ENCODE data around the gene AP3S2. TPM values are rescaled to one million over a fixed set of nuclear protein-coding genes. Genes with fewer than 3 reads are reported as not detected.

Gene AP3S2
- total and polyA plus RNA-seq, 2 of the 13 experiments (the other 11 are each of a cell fraction or from before 2014, with no cell fraction given), result 17.6 to 44.4 TPM

- no peak for TF ChIP-seq JUNB (CRISPR knock-in tag; IDR thresholded peaks at IDR 0.05; ENCODE audit: borderline replicate concordance)
- no peak for TF ChIP-seq ZNF431 (CRISPR knock-in tag; IDR thresholded peaks at IDR 0.05; ENCODE audit: borderline replicate concordance, low read depth)
- TF ChIP-seq ZEB1 (IDR thresholded peaks at IDR 0.05; ENCODE audit: insufficient replicate concordance, low read depth), result no peak
- no peak for TF ChIP-seq NCOA2 (CRISPR knock-in tag; IDR thresholded peaks at IDR 0.05)
- TF ChIP-seq PCBP2 (optimal IDR thresholded peaks at IDR 0.05; ENCODE audit: low read depth, low read length, poor library complexity, severe bottlenecking), result no peak
- TF ChIP-seq ZNF513 (CRISPR knock-in tag; conservative IDR thresholded peaks at IDR 0.05), result no peak
- peak; percentile 91 for TF ChIP-seq HIC2 (CRISPR knock-in tag; IDR thresholded peaks at IDR 0.05; ENCODE audit: low read depth)
- TF ChIP-seq RFX3 (CRISPR knock-in tag; IDR thresholded peaks at IDR 0.05), result no peak
- TF ChIP-seq ISL2 (CRISPR knock-in tag; IDR thresholded peaks at IDR 0.05), result no peak
- TF ChIP-seq, protein P1, sequence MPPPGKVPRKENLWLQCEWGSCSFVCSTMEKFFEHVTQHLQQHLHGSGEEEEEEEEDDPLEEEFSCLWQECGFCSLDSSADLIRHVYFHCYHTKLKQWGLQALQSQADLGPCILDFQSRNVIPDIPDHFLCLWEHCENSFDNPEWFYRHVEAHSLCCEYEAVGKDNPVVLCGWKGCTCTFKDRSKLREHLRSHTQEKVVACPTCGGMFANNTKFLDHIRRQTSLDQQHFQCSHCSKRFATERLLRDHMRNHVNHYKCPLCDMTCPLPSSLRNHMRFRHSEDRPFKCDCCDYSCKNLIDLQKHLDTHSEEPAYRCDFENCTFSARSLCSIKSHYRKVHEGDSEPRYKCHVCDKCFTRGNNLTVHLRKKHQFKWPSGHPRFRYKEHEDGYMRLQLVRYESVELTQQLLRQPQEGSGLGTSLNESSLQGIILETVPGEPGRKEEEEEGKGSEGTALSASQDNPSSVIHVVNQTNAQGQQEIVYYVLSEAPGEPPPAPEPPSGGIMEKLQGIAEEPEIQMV (CRISPR knock-in tag; IDR thresholded peaks at IDR 0.05; ENCODE audit: low read depth), result no peak
- no peak for TF ChIP-seq ZNF556 (CRISPR knock-in tag; IDR thresholded peaks at IDR 0.05; ENCODE audit: borderline replicate concordance)
- TF ChIP-seq TCF7L2 (IDR thresholded peaks at IDR 0.05; ENCODE audit: low read depth, low read length), result no peak
- TF ChIP-seq, protein P2, sequence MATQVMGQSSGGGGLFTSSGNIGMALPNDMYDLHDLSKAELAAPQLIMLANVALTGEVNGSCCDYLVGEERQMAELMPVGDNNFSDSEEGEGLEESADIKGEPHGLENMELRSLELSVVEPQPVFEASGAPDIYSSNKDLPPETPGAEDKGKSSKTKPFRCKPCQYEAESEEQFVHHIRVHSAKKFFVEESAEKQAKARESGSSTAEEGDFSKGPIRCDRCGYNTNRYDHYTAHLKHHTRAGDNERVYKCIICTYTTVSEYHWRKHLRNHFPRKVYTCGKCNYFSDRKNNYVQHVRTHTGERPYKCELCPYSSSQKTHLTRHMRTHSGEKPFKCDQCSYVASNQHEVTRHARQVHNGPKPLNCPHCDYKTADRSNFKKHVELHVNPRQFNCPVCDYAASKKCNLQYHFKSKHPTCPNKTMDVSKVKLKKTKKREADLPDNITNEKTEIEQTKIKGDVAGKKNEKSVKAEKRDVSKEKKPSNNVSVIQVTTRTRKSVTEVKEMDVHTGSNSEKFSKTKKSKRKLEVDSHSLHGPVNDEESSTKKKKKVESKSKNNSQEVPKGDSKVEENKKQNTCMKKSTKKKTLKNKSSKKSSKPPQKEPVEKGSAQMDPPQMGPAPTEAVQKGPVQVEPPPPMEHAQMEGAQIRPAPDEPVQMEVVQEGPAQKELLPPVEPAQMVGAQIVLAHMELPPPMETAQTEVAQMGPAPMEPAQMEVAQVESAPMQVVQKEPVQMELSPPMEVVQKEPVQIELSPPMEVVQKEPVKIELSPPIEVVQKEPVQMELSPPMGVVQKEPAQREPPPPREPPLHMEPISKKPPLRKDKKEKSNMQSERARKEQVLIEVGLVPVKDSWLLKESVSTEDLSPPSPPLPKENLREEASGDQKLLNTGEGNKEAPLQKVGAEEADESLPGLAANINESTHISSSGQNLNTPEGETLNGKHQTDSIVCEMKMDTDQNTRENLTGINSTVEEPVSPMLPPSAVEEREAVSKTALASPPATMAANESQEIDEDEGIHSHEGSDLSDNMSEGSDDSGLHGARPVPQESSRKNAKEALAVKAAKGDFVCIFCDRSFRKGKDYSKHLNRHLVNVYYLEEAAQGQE (IDR thresholded peaks at IDR 0.05; ENCODE audit: borderline replicate concordance in 1 of 2, low read depth in 1 of 2, low read length in 2 of 2), result no peak
- TF ChIP-seq RXRA (CRISPR knock-in tag; IDR thresholded peaks at IDR 0.05), result peak; percentile 45; the same call in 1 of the 2 replicates
- no peak for TF ChIP-seq MXI1 (IDR thresholded peaks at IDR 0.05; ENCODE audit: borderline replicate concordance, low read depth, low read length)
- TF ChIP-seq KMT2B (CRISPR knock-in tag; IDR thresholded peaks at IDR 0.05), result no peak
- no peak for TF ChIP-seq ZNF282 (IDR thresholded peaks at IDR 0.05; ENCODE audit: partially characterized antibody)
- TF ChIP-seq ZFP36L2 (CRISPR knock-in tag; IDR thresholded peaks at IDR 0.05), result no peak
- no peak for TF ChIP-seq IRF2 (CRISPR knock-in tag; IDR thresholded peaks at IDR 0.05)
- TF ChIP-seq BORCS8-MEF2B (CRISPR knock-in tag; IDR thresholded peaks at IDR 0.05), result no peak
- no peak for TF ChIP-seq ZNF256 (CRISPR knock-in tag; conservative IDR thresholded peaks at IDR 0.05)
- TF ChIP-seq SIX1 (CRISPR knock-in tag; IDR thresholded peaks at IDR 0.05; ENCODE audit: borderline replicate concordance), result no peak
- TF ChIP-seq ZNF709 (CRISPR knock-in tag; IDR thresholded peaks at IDR 0.05), result no peak
Observed at GRCh38 chr15:89781891-89782618, 111.7 kb downstream of the AP3S2 start (continued).

Data from HepG2 (cell line).